ENCODE measurements around the gene CAGE1. TPM values are rescaled to one million over a fixed set of nuclear protein-coding genes. Genes with fewer than 3 reads are reported as not detected.
"Not testable (repeated sequence)": the region's sequence is repeated elsewhere in the genome, so short reads cannot be mapped to it uniquely, and the experiment has no call there.

The CAGE1 gene
- total RNA-seq, 2 experiments from 2014 or later: 0.11 to 0.18 TPM

- intact Hi-C loops (cut with micrococcal nuclease): no loop called here
Observed at GRCh38 chr6:7343546-7344475, 45.7 kb downstream of the CAGE1 start.

DNA sequence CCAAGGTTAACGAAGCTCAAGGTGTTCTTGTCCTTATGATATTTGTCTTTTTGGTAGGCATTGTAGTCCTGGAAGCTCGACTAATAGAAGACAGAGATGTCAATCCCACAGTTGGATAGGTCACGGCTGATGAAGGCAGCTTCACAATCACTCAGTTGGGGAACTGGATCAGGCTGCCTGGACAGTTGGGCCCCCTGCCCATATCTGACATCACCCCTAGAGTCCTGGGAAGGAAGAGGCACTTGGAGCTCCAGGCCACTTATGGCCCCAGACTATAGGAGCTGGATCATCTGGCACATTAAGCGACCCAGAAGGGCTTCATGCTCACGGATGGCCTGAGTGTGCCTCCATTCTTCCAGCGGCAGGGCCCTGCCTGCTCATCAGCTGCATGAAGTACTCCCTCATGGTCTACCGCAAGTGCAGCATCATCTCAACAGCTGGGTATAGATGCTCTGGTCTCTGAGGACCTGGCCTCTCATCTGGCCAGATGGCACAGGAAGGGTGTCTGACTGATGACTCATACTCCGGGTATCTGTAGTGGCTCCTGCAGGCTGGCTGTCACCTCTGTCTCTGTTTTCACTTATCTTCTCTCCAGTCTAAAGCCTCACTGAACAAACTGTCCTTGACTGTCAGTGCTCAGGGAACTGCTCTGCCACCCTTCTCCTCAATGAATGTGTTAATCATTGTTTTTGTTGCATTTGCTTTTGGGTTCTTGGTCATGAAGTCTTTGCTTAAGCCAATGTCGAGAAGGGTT, 47.4 kb downstream of the CAGE1 start:
- intact Hi-C loops (cut with micrococcal nuclease): no loop called here
- ATAC-seq (peak; percentile 68), DNase-seq (peak; percentile 9)
- no peaks in the 10 kb centered on the region for H3K36me3 Mint-ChIP-seq (ENCODE audit: low read depth)
- H3K27ac Mint-ChIP-seq: no peak overlapping the region
- ChIA-PET POLR2A (interaction anchor here (1.2 kb wide), 1 partner anchor 18 kb away, joined by 4 read pairs; no protein-coding TSS in a partner anchor), CTCF (interaction anchor here (0.9 kb wide), 1 partner anchor 46 kb away, joined by 3 read pairs; no protein-coding TSS in a partner anchor)
- no peaks in the 10 kb centered on the region for H3K9me3 Mint-ChIP-seq
- H3K4me1 Mint-ChIP-seq (ENCODE audit: low read depth): peaks cover 6% of the 10 kb centered on the region
- peaks cover 2% of the 10 kb centered on the region for H3K27me3 Mint-ChIP-seq
- TF ChIP-seq CTCF (IDR thresholded peaks at IDR 0.05): no peak
- no peak overlapping the region for H3K4me3 Mint-ChIP-seq

More at GRCh38 chr6:7343546-7344475, 45.7 kb downstream of the CAGE1 start:
- ChIA-PET POLR2A (no interaction called here), CTCF (no interaction called here)
- no peak for TF ChIP-seq CTCF (IDR thresholded peaks at IDR 0.05)
- DNase-seq (no peak), ATAC-seq (no peak)
- peaks cover 2% of the 10 kb centered on the region for H3K27me3 Mint-ChIP-seq
- no peaks in the 10 kb centered on the region for H3K36me3 Mint-ChIP-seq (ENCODE audit: low read depth)
- H3K4me3 Mint-ChIP-seq: no peak overlapping the region
- no peak overlapping the region for H3K27ac Mint-ChIP-seq
- H3K4me1 Mint-ChIP-seq (ENCODE audit: low read depth): peaks cover 6% of the 10 kb centered on the region
- no peaks in the 10 kb centered on the region for H3K9me3 Mint-ChIP-seq

DNA sequence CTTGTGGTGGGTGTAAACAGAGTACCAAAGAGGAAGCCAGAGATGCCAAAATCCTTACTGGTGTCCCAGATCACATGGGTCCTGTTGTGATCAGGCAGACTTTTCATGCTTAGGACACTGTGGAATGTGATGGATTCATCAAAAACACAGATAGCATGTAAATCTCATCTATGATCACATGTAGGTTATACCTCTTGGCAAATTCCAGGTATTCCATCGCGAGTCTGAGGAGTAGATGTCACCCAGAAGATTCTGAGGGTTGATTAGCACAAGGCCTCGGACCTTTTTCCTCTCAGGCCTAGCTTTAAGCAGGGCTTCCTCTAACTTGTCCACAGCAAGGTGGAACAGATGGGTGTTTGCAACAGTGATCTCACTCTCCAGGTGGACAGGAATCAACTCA, 48.3 kb downstream of the CAGE1 start:
- Mint-ChIP-seq H3K9me3 (no peaks in the 10 kb centered on the region), H3K36me3 (ENCODE audit: low read depth) (no peaks in the 10 kb centered on the region), H3K4me1 (ENCODE audit: low read depth) (peaks cover 6% of the 10 kb centered on the region), H3K4me3 (no peak overlapping the region), H3K27me3 (peaks cover 2% of the 10 kb centered on the region), H3K27ac (no peak overlapping the region)
- ChIA-PET POLR2A (interaction anchor here (0.6 to 1.2 kb wide), 2 partner anchors 17 to 25 kb away, joined by 4 read pairs; no protein-coding TSS in a partner anchor), CTCF (interaction anchor here (0.9 to 1.4 kb wide), 3 partner anchors 10 to 64 kb away, joined by 3 to 5 read pairs (median 3); no protein-coding TSS in a partner anchor)
- intact Hi-C loops (cut with micrococcal nuclease): no loop called here
- TF ChIP-seq CTCF (IDR thresholded peaks at IDR 0.05): no peak
- DNase-seq (no peak), ATAC-seq (no peak)

DNA sequence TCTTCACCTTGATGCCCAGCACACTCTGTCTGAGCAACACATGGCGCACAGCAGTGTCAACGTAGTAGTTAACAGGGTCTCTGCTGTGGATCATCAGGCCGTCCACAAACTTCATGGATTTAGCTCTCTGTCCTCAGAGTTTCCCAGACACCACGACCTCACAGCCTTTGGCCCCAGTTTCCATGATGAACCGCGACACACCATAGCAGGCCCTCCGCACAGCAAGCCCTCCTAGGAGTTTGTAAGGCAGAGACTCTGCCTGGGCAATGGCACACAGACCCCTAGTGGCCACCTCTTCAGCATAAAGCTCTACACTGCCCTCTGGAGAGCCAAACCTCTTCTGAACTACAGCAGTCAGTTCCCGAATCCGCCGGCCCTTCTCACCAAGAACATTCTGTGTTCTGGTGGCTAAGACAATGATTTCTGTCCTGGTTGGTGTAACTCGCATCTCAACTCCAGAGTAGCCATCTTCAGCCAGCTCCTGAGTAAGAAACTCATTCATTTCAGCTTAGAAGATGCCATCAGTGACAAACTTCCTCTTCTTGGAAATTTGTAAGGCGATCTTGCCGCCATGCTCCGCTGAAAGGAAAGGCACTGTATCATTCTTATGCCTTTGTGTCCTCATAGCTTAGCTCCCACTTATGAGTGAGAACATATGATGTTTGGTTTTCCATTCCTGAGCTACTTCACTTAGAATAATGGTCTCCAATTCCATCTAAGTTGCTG, 50.4 kb downstream of the CAGE1 start:
- DNase-seq (peak; percentile 21), ATAC-seq (peak; percentile 45)
- H3K4me1 Mint-ChIP-seq (ENCODE audit: low read depth); H3K27ac Mint-ChIP-seq; intact Hi-C loops (cut with micrococcal nuclease); H3K27me3 Mint-ChIP-seq; H3K9me3 Mint-ChIP-seq; H3K36me3 Mint-ChIP-seq (ENCODE audit: low read depth); H3K4me3 Mint-ChIP-seq; POLR2A ChIA-PET: not testable (repeated sequence)
- CTCF ChIA-PET: interaction anchor here (1.1 to 1.3 kb wide), 2 partner anchors 24 to 25 kb away, joined by 3 read pairs; no protein-coding TSS in a partner anchor
- peak; percentile 21 for TF ChIP-seq CTCF (IDR thresholded peaks at IDR 0.05)

Measured in activated CD8-positive, alpha-beta T cell treated with anti-CD3 and anti-CD28 coated beads for 36 hours (primary cell).